Natural killer cell (primary cell): ENCODE data around the gene NODAL. TPM values are rescaled to one million over a fixed set of nuclear protein-coding genes. Genes with fewer than 3 reads are reported as not detected.
"Not testable (repeated sequence)": the region's sequence is repeated elsewhere in the genome, so short reads cannot be mapped to it uniquely, and the experiment has no call there.

ENCODE experiments used
- ATAC-seq, 3 donors: fragments of 150-1000 bp in 2 of 3; fragments of 200-7000 bp in 1 of 3; cut with Tn5 transposase; 1 replicate in 1 of 3; 2 replicates in 2 of 3; pipeline ENCODE4 v1.10.0; 2021; ENCODE audit warnings: mild to moderate bottlenecking in 2 of 3, moderate library complexity in 2 of 3
- DNase-seq, 2 donors: peaks; one replicate each; pipeline versions ENCODE4 v3.0.0 to v3.0.0-alpha.2; 2013 to 2021; ENCODE audit warnings: mixed read lengths in 1 of 2
- H3K27ac ChIP-seq: one replicate; pipeline ENCODE4 v1.5.1; 2013; ENCODE audit warnings: mild to moderate bottlenecking, low read length
- H3K27me3 ChIP-seq: one replicate; pipeline ENCODE4 v1.6.1; 2013; ENCODE audit warnings: low read length; ENCODE audit not compliant: control insufficient read depth, insufficient read depth
- H3K36me3 ChIP-seq: one replicate; pipeline ENCODE4 v1.6.1; 2013; ENCODE audit warnings: low read length; ENCODE audit not compliant: control insufficient read depth, insufficient read depth
- H3K4me1 ChIP-seq: one replicate; pipeline ENCODE4 v1.6.1; 2013; ENCODE audit warnings: low read length; ENCODE audit not compliant: control insufficient read depth, insufficient read depth
- H3K4me3 ChIP-seq: one replicate; pipeline ENCODE4 v1.5.1; 2013; ENCODE audit warnings: low read length
- H3K9me3 ChIP-seq: one replicate; pipeline ENCODE4 v1.6.1; 2013; ENCODE audit warnings: low read length; ENCODE audit not compliant: control insufficient read depth, insufficient read depth
- H3K27ac Mint-ChIP-seq, 2 donors: one replicate each; pipeline ENCODE4 v1.8.0; 2022; ENCODE audit warnings: mild to moderate bottlenecking in 2 of 2, mixed read lengths in 2 of 2, moderate library complexity in 1 of 2
- H3K27me3 Mint-ChIP-seq, 2 donors: one replicate each; pipeline ENCODE4 v1.8.0; 2022; ENCODE audit warnings: low read depth in 2 of 2, mixed read lengths in 2 of 2
- H3K36me3 Mint-ChIP-seq: one replicate; pipeline ENCODE4 v1.8.0; 2022; ENCODE audit warnings: mixed read lengths
- H3K4me1 Mint-ChIP-seq, 2 donors: one replicate each; pipeline ENCODE4 v1.8.0; 2022; ENCODE audit warnings: mixed read lengths in 2 of 2
- H3K4me3 Mint-ChIP-seq: one replicate; pipeline ENCODE4 v1.8.0; 2022; ENCODE audit warnings: mild to moderate bottlenecking, moderate library complexity, mixed read lengths
- H3K9me3 Mint-ChIP-seq, 2 donors: one replicate each; pipeline ENCODE4 v1.8.0; 2022; ENCODE audit warnings: mixed read lengths in 2 of 2
- WGBS: methylation state at CpG from one replicate; pipeline ENCODE4 v1.1.7; 2013; ENCODE audit warnings: missing lambda C conversion rate; ENCODE audit not compliant: insufficient coverage; 5-methylcytosine and 5-hydroxymethylcytosine counted together
- intact Hi-C: fragments of 100-400 bp; cut with micrococcal nuclease; formaldehyde crosslinking; loops from one replicate; pipeline ENCODE4 v1.14.2; 2022
- total RNA-seq, 4 donors: library from RNA; stranded (reverse); fragments of 120-200 nt in 1 of 4; gene quantifications; one replicate each; pipeline versions ENCODE4 v1.2.3 to v1.2.4, GENCODE V29; 2013 to 2022
- TF ChIP-seq, protein P1 (sequence below): fragments of 200-600 bp; IDR thresholded peaks from one replicate; pipeline ENCODE4 v1.8.0; 2022; ENCODE audit warnings: antibody characterized with exemption

NODAL gene
- not detected for total RNA-seq
- total RNA-seq (2013), result not detected

DNA sequence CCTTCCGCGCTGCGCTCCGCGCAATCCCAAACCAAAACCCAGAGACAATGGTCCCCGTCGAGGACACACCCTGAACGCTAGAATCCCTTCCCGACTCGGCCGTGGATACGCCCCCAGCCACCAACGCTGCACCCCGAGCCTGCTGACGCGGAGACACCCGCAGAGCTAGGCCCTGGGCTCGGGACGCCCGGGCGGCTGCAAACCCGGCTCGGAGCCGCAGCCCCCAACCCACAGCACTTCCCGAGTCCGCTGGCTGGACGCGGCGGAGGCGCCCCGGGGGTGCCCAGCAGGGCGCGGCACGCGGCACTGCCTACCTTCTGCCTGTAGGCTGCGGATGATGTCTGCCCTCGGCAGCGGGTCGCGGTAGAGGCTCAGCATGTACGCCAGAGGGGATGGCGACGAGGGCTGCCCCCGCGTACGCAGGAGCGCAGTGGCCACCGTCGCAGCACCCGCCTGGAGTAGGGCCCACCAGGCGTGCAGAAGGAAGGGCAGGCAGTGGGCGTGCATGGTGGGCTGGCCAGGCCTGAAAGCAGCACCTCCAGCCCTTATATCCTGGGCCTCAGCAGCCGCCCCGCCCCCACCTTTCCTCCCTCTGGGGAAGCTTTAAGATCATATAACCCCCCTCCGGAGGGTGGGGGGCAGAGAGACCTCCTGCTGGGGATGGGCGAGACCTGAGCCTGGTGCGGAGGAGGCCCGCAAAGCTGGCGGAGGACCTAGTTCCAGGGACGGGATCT lies at the start of gene NODAL:
TSS of gene NODAL (minus strand) at position 521 of the 734 bp plus-strand sequence. CDS start at position 507, 14 bp downstream.
- no peaks in the 10 kb centered on the region for H3K36me3 ChIP-seq
- TF ChIP-seq, protein P1, sequence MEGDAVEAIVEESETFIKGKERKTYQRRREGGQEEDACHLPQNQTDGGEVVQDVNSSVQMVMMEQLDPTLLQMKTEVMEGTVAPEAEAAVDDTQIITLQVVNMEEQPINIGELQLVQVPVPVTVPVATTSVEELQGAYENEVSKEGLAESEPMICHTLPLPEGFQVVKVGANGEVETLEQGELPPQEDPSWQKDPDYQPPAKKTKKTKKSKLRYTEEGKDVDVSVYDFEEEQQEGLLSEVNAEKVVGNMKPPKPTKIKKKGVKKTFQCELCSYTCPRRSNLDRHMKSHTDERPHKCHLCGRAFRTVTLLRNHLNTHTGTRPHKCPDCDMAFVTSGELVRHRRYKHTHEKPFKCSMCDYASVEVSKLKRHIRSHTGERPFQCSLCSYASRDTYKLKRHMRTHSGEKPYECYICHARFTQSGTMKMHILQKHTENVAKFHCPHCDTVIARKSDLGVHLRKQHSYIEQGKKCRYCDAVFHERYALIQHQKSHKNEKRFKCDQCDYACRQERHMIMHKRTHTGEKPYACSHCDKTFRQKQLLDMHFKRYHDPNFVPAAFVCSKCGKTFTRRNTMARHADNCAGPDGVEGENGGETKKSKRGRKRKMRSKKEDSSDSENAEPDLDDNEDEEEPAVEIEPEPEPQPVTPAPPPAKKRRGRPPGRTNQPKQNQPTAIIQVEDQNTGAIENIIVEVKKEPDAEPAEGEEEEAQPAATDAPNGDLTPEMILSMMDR, result no peak
- Mint-ChIP-seq H3K4me3 (peak within 1 kb of the TSS; percentile 72), H3K9me3 (no peaks in the 10 kb centered on the region), H3K27ac (no peak within 1 kb of the TSS), H3K36me3 (no peaks in the 10 kb centered on the region), H3K27me3 (peaks cover 25 to 29% of the 10 kb centered on the region in 2 donors), H3K4me1 (peaks cover 7 to 17% of the 10 kb centered on the region in 2 donors)
- H3K27me3 ChIP-seq, result peaks cover 27% of the 10 kb centered on the region
- peak in 1 of 2 donors; percentile 19 for DNase-seq
- ATAC-seq, result peak in 2 of 3 donors; percentile 18 to 60
- 7% methylated on average over 60 of the region's 60 CpGs for WGBS
- no peak within 1 kb of the TSS for H3K4me3 ChIP-seq
- H3K9me3 ChIP-seq, result no peaks in the 10 kb centered on the region
- H3K27ac ChIP-seq, result no peak within 1 kb of the TSS
- peaks cover 14% of the 10 kb centered on the region for H3K4me1 ChIP-seq
- intact Hi-C loops, result no loop called here

DNA sequence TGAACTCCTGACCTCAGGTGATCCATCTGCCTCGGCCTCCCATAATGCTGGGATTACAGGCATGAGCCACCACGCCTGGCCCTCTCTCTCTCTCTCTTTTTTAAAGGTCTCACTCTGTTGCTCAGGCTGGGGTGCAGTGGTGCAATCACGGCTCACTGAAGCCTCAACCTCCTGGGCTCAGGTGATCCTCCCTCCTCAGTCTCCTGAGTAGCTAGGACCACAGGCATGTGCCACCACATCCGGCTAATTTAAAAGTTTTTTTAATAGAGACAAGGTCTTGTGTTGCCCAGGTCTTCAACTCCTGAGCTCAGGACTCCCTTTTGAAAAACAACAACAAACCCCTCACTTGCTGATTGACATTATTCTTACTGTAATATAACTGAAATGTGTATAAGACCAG lies 48.7 kb upstream of the NODAL start:
- DNase-seq (no peak), ATAC-seq (no peak)
- H3K4me3 ChIP-seq, result no peak overlapping the region
- H3K9me3 Mint-ChIP-seq, result no peaks in the 10 kb centered on the region
- no peak overlapping the region for H3K4me3 Mint-ChIP-seq
- H3K9me3 ChIP-seq, result no peaks in the 10 kb centered on the region
- intact Hi-C loops, result no loop called here
- H3K36me3 ChIP-seq, result no peaks in the 10 kb centered on the region
- TF ChIP-seq, protein P1, result no peak
- no peak overlapping the region for H3K27ac ChIP-seq
- H3K27ac Mint-ChIP-seq, result no peak overlapping the region
- WGBS, result 85% methylated on average over 4 of the region's 4 CpGs
- peaks cover 31% of the 10 kb centered on the region for H3K4me1 ChIP-seq
- H3K27me3 ChIP-seq, result no peaks in the 10 kb centered on the region
- no peaks in the 10 kb centered on the region for H3K27me3 Mint-ChIP-seq
- H3K36me3 Mint-ChIP-seq, result no peaks in the 10 kb centered on the region
- H3K4me1 Mint-ChIP-seq, result peaks cover 23 to 24% of the 10 kb centered on the region in 2 donors

DNA sequence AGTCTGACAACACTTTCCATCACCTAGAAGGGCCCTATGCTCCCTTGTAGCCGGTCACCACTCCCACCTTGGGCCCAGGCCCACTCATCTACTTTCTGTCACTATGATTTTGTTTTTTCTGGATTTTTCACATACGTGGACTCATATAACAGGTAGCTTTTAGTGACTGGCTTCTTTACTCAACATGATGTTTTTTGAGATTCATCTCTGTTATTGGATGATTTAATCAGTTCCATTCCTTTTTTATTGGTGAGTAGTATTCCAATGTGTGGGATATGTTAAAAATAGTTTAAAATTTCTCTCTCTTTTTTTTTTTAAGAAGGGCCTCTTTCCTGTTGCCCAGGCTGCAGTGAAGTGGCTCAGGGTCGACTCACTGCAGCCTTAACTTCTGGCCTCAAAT lies 46.3 kb upstream of the NODAL start:
- intact Hi-C loops, result no loop called here
- Mint-ChIP-seq H3K27ac (no peak overlapping the region), H3K36me3 (no peaks in the 10 kb centered on the region), H3K27me3 (peaks cover 0 to 5% of the 10 kb centered on the region in 2 donors), H3K9me3 (no peaks in the 10 kb centered on the region), H3K4me1 (peaks cover 4% of the 10 kb centered on the region in 2 donors), H3K4me3 (no peak overlapping the region)
- Histone ChIP-seq H3K27ac (no peak overlapping the region), H3K4me3 (no peak overlapping the region), H3K36me3 (no peaks in the 10 kb centered on the region), H3K9me3 (no peaks in the 10 kb centered on the region), H3K4me1 (peaks cover 8% of the 10 kb centered on the region), H3K27me3 (no peaks in the 10 kb centered on the region)
- ATAC-seq (no peak), DNase-seq (no peak)
- TF ChIP-seq, protein P1, result no peak
- 90% methylated on average over 3 of the region's 3 CpGs for WGBS

DNA sequence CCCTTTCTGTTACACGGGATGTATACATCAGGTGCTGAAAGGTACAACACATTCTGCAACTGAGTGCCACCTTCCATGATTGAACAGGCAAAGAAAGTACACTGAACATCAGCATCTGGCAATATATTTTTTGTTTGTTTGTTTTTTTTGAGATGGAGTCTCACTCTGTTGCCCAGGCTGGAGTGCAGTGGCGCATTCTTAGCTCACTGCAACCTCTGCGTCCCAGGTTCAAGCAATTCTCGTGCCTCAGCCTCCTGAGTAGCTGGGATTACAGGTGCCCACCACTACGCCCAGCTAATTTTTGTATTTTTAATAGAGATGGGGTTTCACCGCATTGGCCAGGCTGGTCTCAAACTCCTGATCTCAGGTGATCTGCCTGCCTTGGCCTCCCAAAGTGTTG lies 42.4 kb upstream of the NODAL start:
- H3K4me1 Mint-ChIP-seq, result peaks cover 21 to 25% of the 10 kb centered on the region in 2 donors
- H3K4me3 Mint-ChIP-seq, H3K36me3 ChIP-seq, DNase-seq, intact Hi-C loops, H3K27ac Mint-ChIP-seq, H3K36me3 Mint-ChIP-seq, H3K27me3 ChIP-seq, H3K27ac ChIP-seq, H3K9me3 Mint-ChIP-seq, H3K4me3 ChIP-seq, ATAC-seq, H3K9me3 ChIP-seq: not testable (repeated sequence)
- peaks cover 23% of the 10 kb centered on the region for H3K4me1 ChIP-seq
- peaks cover 10 to 17% of the 10 kb centered on the region in 2 donors for H3K27me3 Mint-ChIP-seq
- 95% methylated on average over 6 of the region's 6 CpGs for WGBS
